KMS-11 (cell line): ENCODE results near the gene OPTN.
A peak's percentile ranks its signal among the peaks of the same experiment; 100 is the strongest.
"Not testable (repeated sequence)": the region's sequence is repeated elsewhere in the genome, so short reads cannot be mapped to it uniquely, and the experiment has no call there.

Source experiments
- H2AFZ ChIP-seq: fragments of 200-600 bp; sonication (generic); 2 replicates; pipeline ENCODE4 v1.6.1; 2016; ENCODE audit warnings: antibody characterized with exemption, mixed run types, low read depth
- H3K27ac ChIP-seq: fragments of 200-600 bp; sonication (generic); 2 replicates; pipeline ENCODE4 v1.6.1; 2016; ENCODE audit warnings: mild to moderate bottlenecking, mixed run types
- H3K27me3 ChIP-seq: fragments of 200-600 bp; sonication (generic); 2 replicates; pipeline ENCODE4 v1.6.1; 2017; ENCODE audit warnings: mild to moderate bottlenecking, low read depth, mixed run types, moderate library complexity; ENCODE audit not compliant: insufficient read depth
- H3K36me3 ChIP-seq: fragments of 200-600 bp; sonication (generic); 2 replicates; pipeline ENCODE4 v1.6.1; 2017; ENCODE audit warnings: mild to moderate bottlenecking, mixed run types; ENCODE audit not compliant: insufficient read depth
- H3K4me1 ChIP-seq: fragments of 200-600 bp; sonication (generic); 2 replicates; pipeline ENCODE4 v1.6.1; 2016; ENCODE audit warnings: mild to moderate bottlenecking, low read depth, mixed run types; ENCODE audit not compliant: poor library complexity, severe bottlenecking
- H3K4me2 ChIP-seq: fragments of 200-600 bp; sonication (generic); 2 replicates; pipeline ENCODE4 v1.7.0; 2016; ENCODE audit warnings: mild to moderate bottlenecking, mixed run types
- H3K4me3 ChIP-seq: fragments of 200-600 bp; sonication (generic); IDR thresholded peaks from 2 replicates; pipeline ENCODE4 v1.6.1; 2017; ENCODE audit warnings: low read depth, low read length, mixed read lengths; ENCODE audit not compliant: insufficient read depth
- H3K79me2 ChIP-seq: fragments of 200-600 bp; sonication (generic); 2 replicates; pipeline ENCODE4 v1.6.1; 2016; ENCODE audit warnings: low read depth, mixed run types; ENCODE audit not compliant: insufficient read depth
- H3K9ac ChIP-seq: fragments of 200-600 bp; sonication (generic); 2 replicates; pipeline ENCODE4 v1.6.1; 2016; ENCODE audit warnings: mild to moderate bottlenecking, mixed run types
- H4K20me1 ChIP-seq: fragments of 200-600 bp; sonication (generic); 2 replicates; pipeline ENCODE4 v1.6.1; 2016; ENCODE audit warnings: mild to moderate bottlenecking, mixed run types; ENCODE audit not compliant: insufficient read depth
- TF ChIP-seq, protein P1 (sequence below): fragments of 200-600 bp; sonication (generic); conservative IDR thresholded peaks from 2 replicates; pipeline ENCODE4 v1.6.1; 2017; ENCODE audit warnings: low read depth, mild to moderate bottlenecking, antibody characterized with exemption, low read length, moderate library complexity, mixed read lengths

OPTN gene

DNA sequence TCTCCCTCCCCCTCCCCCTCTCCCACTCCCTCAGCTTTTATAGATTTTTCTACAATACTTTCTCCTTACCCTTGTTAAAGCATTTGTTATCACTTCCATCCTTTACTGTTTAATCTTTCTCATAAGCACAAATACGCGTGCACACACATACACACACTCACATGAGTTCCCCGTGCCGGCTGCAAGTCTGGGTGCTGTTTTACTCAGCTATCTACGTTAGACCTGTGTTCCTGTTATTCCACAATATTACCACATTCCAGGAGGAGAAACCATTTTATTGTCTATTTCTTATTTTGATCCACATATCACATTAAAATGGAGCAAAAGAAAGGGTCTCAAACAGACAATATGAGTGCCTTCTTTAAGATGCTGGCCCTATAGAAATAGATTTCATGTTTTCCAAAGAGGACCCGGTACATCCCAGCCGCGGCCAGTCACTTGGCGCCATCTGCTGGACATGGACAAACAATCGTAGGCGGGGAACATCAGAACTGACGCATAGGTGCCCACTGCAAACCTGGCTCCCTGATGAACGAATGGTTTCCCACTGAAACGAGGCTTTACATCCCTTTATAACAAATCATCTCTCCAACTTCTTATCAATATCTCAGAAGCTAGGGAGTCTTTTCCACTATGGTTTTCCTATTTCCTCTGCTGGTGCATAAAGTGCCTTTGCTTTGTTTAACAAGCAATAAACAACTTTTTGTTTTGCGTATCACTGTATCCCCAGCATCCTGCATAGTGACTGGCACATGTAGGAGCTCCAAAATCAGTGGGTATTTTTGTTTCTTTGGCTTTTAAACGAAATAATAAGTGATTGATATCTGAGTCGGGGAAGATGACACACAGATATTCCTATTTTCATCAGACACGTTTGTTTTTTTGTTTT, 25.2 kb upstream of the OPTN start:
- TF ChIP-seq, protein P1, sequence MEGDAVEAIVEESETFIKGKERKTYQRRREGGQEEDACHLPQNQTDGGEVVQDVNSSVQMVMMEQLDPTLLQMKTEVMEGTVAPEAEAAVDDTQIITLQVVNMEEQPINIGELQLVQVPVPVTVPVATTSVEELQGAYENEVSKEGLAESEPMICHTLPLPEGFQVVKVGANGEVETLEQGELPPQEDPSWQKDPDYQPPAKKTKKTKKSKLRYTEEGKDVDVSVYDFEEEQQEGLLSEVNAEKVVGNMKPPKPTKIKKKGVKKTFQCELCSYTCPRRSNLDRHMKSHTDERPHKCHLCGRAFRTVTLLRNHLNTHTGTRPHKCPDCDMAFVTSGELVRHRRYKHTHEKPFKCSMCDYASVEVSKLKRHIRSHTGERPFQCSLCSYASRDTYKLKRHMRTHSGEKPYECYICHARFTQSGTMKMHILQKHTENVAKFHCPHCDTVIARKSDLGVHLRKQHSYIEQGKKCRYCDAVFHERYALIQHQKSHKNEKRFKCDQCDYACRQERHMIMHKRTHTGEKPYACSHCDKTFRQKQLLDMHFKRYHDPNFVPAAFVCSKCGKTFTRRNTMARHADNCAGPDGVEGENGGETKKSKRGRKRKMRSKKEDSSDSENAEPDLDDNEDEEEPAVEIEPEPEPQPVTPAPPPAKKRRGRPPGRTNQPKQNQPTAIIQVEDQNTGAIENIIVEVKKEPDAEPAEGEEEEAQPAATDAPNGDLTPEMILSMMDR: peak; percentile 95
- Histone ChIP-seq H3K27ac (no peak overlapping the region), H4K20me1 (no peaks in the 10 kb centered on the region), H3K36me3 (no peaks in the 10 kb centered on the region), H3K9ac (no peak overlapping the region), H3K27me3 (no peaks in the 10 kb centered on the region), H3K4me3 (no peak overlapping the region), H3K4me1 (no peaks in the 10 kb centered on the region), H3K4me2 (no peak overlapping the region), H3K79me2 (no peaks in the 10 kb centered on the region), H2AFZ (no peak overlapping the region)

DNA sequence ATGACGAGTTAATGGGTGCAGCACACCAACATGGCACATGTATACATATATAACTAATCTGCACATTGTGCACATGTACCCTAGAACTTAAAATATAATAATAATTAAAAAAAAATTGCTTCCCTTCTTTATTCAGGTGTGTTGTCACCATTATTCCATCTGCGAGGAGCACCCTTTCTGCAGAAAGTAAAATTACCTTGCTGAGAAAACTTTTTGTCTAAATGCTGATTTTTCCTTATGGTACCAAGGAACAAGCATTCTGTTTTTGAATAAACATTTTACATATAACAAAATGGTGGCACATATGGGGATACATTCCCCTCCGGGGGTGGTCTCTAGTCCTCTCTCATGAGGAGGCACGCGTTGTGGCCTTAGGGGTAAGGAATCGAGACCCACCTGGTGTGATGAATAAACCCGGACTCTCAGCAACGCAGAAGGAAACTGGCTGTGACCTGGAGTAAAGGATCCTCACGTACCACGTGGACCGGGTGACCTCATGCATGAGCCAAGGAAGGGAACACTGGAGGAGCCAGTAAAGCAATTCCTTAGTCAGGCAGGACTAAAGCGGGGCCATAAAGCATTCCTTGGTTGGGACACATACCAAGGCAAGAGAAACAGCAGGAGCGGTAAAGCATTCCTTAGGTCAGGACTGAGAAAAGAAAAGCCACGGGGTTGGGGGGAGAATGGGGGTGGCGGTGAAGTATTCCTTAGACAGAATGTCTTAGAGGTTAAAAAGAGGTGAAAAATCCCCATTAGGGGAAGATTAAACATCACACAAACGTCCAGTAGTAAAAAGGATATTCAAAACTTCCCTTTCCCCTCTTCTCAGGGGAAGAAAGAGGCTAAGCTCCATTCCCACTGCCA, 20.8 kb upstream of the OPTN start:
- Histone ChIP-seq H3K36me3 (no peaks in the 10 kb centered on the region), H3K4me2 (no peak overlapping the region), H3K4me1 (no peaks in the 10 kb centered on the region), H3K27me3 (no peaks in the 10 kb centered on the region), H3K4me3 (no peak overlapping the region), H3K79me2 (no peaks in the 10 kb centered on the region), H3K9ac (no peak overlapping the region), H2AFZ (no peak overlapping the region), H3K27ac (no peak overlapping the region), H4K20me1 (no peaks in the 10 kb centered on the region)
- TF ChIP-seq, protein P1: no peak

DNA sequence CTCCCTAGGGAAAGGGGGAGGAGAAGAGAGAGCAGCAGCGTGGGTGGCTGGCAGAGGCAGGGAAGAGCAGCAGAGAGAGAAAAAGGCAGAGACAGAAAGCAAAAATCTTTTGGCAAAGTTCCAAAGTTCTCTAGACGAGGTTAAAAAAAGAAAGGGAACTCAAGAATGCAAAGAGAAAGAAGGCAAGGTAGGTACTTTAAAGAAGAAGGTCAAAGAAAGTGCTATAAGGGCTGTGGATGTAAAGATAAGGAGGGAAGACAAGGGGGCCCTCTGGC, 20.2 kb upstream of the OPTN start:
- Histone ChIP-seq H3K27me3 (no peaks in the 10 kb centered on the region), H3K4me2 (no peak overlapping the region), H4K20me1 (no peaks in the 10 kb centered on the region), H2AFZ (no peak overlapping the region), H3K79me2 (no peaks in the 10 kb centered on the region), H3K9ac (no peak overlapping the region), H3K4me3 (no peak overlapping the region), H3K27ac (no peak overlapping the region), H3K4me1 (no peaks in the 10 kb centered on the region), H3K36me3 (no peaks in the 10 kb centered on the region)
- TF ChIP-seq, protein P1: no peak

DNA sequence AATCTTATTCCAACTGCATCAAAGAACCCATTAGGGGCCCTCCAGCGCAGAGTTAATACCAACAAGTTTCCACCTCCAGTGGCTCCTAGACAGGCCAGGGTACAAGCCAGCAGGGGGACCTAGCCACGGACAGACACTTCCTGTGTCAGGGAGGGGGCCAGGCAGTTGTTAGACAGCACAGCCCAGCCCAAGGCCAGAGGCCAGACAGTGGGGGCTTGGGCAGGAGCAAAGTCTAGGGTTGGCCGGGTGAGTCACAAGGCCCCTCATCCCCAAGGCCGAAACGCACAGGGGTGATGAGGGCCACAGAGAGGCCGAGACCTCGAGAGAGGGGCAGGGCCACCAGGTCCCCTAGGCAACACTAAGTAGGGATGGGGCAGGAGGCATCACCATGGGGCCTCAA, 19.3 kb upstream of the OPTN start:
- no peak overlapping the region for H3K4me2 ChIP-seq
- TF ChIP-seq, protein P1: no peak
- no peak overlapping the region for H3K27ac ChIP-seq
- H3K4me1 ChIP-seq: no peaks in the 10 kb centered on the region
- no peak overlapping the region for H2AFZ ChIP-seq
- H3K9ac ChIP-seq: no peak overlapping the region
- no peak overlapping the region for H3K4me3 ChIP-seq
- no peaks in the 10 kb centered on the region for H4K20me1 ChIP-seq
- no peaks in the 10 kb centered on the region for H3K27me3 ChIP-seq
- H3K36me3 ChIP-seq: no peaks in the 10 kb centered on the region
- H3K79me2 ChIP-seq: no peaks in the 10 kb centered on the region

DNA sequence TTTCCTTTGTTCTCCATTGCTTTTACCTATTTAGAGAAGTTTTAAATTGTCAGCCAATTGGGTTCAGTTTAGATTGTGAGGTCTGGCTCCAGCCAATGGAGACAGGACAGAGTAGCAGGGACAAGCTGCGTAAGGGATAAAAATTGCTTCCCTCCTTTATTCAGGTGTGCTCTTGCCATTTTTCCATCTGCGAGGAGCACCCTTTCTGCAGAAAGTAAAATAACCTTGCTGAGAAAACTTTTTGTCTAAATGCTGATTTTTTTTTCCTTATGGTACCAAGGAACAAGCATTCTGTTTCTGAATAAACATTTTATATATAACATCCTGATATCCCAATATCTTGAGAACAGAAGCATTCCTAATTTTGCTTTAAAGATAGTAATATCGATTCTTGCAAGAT, 16.3 kb upstream of the OPTN start:
- not testable (repeated sequence) for H3K4me2 ChIP-seq, H3K4me3 ChIP-seq, H3K4me1 ChIP-seq, H3K27ac ChIP-seq, H3K79me2 ChIP-seq, H2AFZ ChIP-seq, H3K9ac ChIP-seq, H3K27me3 ChIP-seq, H3K36me3 ChIP-seq, H4K20me1 ChIP-seq
